Endothelial cell of umbilical vein (primary cell): ENCODE measurements around the gene SLC35A2. TPM values are rescaled to one million over a fixed set of nuclear protein-coding genes. Genes with fewer than 3 reads are reported as not detected.
A peak's percentile ranks its signal among the peaks of the same experiment; 100 is the strongest.

Source experiments
- BruUV-seq: library from RNA; stranded (reverse); fragments of 400-500 nt; replicated peaks from 2 replicates; lab custom pipeline; 2021; lab: Mats Ljungman, UMichigan
- CTCF ChIA-PET: fragments of 300-600, 350-600 bp; sonication (Branson Sonifier 250); formaldehyde crosslinking; loops from one replicate; lab custom pipeline; 2021; ENCODE audit warnings: antibody characterized with exemption, inconsistent platforms; lab: Charles Lee
- POLR2A ChIA-PET: fragments of 300-600, 350-600 bp; sonication (Branson Sonifier 250); formaldehyde crosslinking; loops from one replicate; lab custom pipeline; 2021; ENCODE audit warnings: antibody characterized with exemption, inconsistent platforms; lab: Charles Lee
- DNase-seq: peaks from one replicate; pipeline ENCODE4 v3.0.0-alpha.2; 2011; ENCODE audit warnings: low read depth, low spot score
- FAIRE-seq: peaks from 2 replicates; lab custom pipeline; 2011; peaks lifted over from hg19 to GRCh38; lab: Jason Lieb, UNC
- H2AFZ ChIP-seq: 2 replicates; pipeline ENCODE4 v1.6.0; 2012; ENCODE audit warnings: low read depth, low read length, control low read depth, inconsistent platforms
- H3K27ac ChIP-seq: 2 replicates; pipeline ENCODE4 v1.5.1; 2011; ENCODE audit warnings: low read depth, mild to moderate bottlenecking, control low read depth, low read length, moderate library complexity; ENCODE audit not compliant: insufficient read depth
- H3K27me3 ChIP-seq, 2 experiments: 2 replicates each; pipeline versions ENCODE4 v1.6.0 to v1.6.1; 2011; ENCODE audit warnings: low read length in 2 of 2, mixed read lengths in 1 of 2; ENCODE audit not compliant: control insufficient read depth in 2 of 2, insufficient read depth in 2 of 2
- H3K36me3 ChIP-seq, 2 experiments: 2 replicates in 1 of 2; 3 replicates in 1 of 2; pipeline ENCODE4 v1.5.1; 2011; ENCODE audit warnings: low read length in 2 of 2, mild to moderate bottlenecking in 1 of 2, moderate library complexity in 1 of 2; ENCODE audit not compliant: control insufficient read depth in 2 of 2, insufficient read depth in 2 of 2; ENCODE audit errors: extremely low read depth in 1 of 2
- H3K4me1 ChIP-seq: 3 replicates; pipeline ENCODE4 v1.5.1; 2011; ENCODE audit warnings: mild to moderate bottlenecking, low read length; ENCODE audit not compliant: control insufficient read depth, insufficient read depth; ENCODE audit errors: extremely low read depth
- H3K4me2 ChIP-seq: 2 replicates; pipeline ENCODE4 v1.6.1; 2011; ENCODE audit warnings: low read length, control low read depth, mixed read lengths; ENCODE audit not compliant: insufficient read depth
- H3K4me3 ChIP-seq, 3 experiments: fragments of 200-600 bp in 1 of 3; sonication (generic), shearing (Covaris generic) in 1 of 3; replicated peaks in 1 of 3; 2 replicates each; pipeline ENCODE4 v1.5.1; 2011 to 2016; ENCODE audit warnings: control low read depth in 3 of 3, low read length in 3 of 3, mild to moderate bottlenecking in 2 of 3, inconsistent platforms in 1 of 3, low read depth in 1 of 3, moderate library complexity in 1 of 3; ENCODE audit not compliant: insufficient read depth in 1 of 3
- H3K79me2 ChIP-seq: 2 replicates; pipeline ENCODE4 v1.6.0; 2012; ENCODE audit warnings: low read length, inconsistent platforms; ENCODE audit not compliant: control insufficient read depth, insufficient read depth
- H3K9ac ChIP-seq: replicated peaks from 2 replicates; pipeline ENCODE3; 2011; ENCODE audit warnings: low read length, control low read depth; ENCODE audit not compliant: insufficient read depth; ENCODE audit errors: extremely low read depth
- H3K9me1 ChIP-seq: replicated peaks from 3 replicates; pipeline ENCODE4 v1.6.0; 2011; ENCODE audit warnings: mild to moderate bottlenecking, low read length; ENCODE audit not compliant: control insufficient read depth, insufficient read depth; ENCODE audit errors: extremely low read depth
- H3K9me3 ChIP-seq: replicated peaks from 2 replicates; pipeline ENCODE4 v1.5.1; 2012; ENCODE audit warnings: low read length, inconsistent platforms; ENCODE audit not compliant: control insufficient read depth, insufficient read depth
- H4K20me1 ChIP-seq: replicated peaks from 2 replicates; pipeline ENCODE3; 2011; ENCODE audit warnings: mild to moderate bottlenecking, low read length; ENCODE audit not compliant: control insufficient read depth, insufficient read depth; ENCODE audit errors: extremely low read depth
- CTCF ChIP-seq, 2 donors: IDR thresholded peaks; 1 replicate in 1 of 2; 2 replicates in 1 of 2; pipeline ENCODE4 v1.5.1; 2011; ENCODE audit warnings: low read length in 2 of 2, mild to moderate bottlenecking in 2 of 2, moderate library complexity in 2 of 2, control low read depth in 1 of 2, inconsistent platforms in 1 of 2, low read depth in 1 of 2; ENCODE audit not compliant: insufficient read depth in 1 of 2; ENCODE audit errors: extremely low read depth in 1 of 2
- EZH2 ChIP-seq: IDR thresholded peaks from 2 replicates; pipeline ENCODE4 v1.6.1; 2012; ENCODE audit warnings: borderline replicate concordance, low read depth, mild to moderate bottlenecking, moderate library complexity, low read length, inconsistent platforms; ENCODE audit not compliant: severe bottlenecking
- MAX ChIP-seq: IDR thresholded peaks from 2 replicates; pipeline ENCODE4 v1.6.1; 2011; ENCODE audit not compliant: insufficient read depth, insufficient read length
- MYC ChIP-seq: IDR thresholded peaks from one replicate; pipeline ENCODE4 v1.6.1; 2011; ENCODE audit warnings: mild to moderate bottlenecking, low read depth, low read length
- dilution Hi-C: fragments of 300-500 bp; cut with MboI; formaldehyde crosslinking; loops from one replicate; pipeline ENCODE4 v1.15.0; 2019; ENCODE audit warnings: low sequenced_read_pairs; ENCODE audit not compliant: extremely low pct_ligation_motif_present
- intact Hi-C: fragments of 100-400 bp; cut with micrococcal nuclease; formaldehyde crosslinking; loops from one replicate; pipeline ENCODE4 v1.10.0; 2022
- polyA plus RNA-seq, 4 experiments: library from polyadenylated mRNA; depleted of rRNA in 3 of 4; stranded (reverse) in 3 of 4; unstranded in 1 of 4; fragments of >200 nt; gene quantifications; 2 replicates each; pipeline versions ENCODE4 v1.2.1 to v1.2.3, GENCODE V29; 2011 to 2012; ENCODE audit warnings: missing spikeins in 1 of 4
- total RNA-seq: library from RNA; stranded (reverse); gene quantifications from 2 replicates; pipeline ENCODE4 v1.2.3, GENCODE V29; 2021

SLC35A2 gene
- total and polyA plus RNA-seq, 2 donors (not counting 3 experiments of a cell fraction or from before 2014, with no cell fraction given), result 31.4 to 64.5 TPM

- no peak overlapping the region for H3K9ac ChIP-seq
- no peaks in the 10 kb centered on the region for H3K9me1 ChIP-seq
- H3K36me3 ChIP-seq, result peaks cover 0 to 1% of the 10 kb centered on the region in 2 experiments
- no peaks in the 10 kb centered on the region for H3K9me3 ChIP-seq
- ChIA-PET POLR2A (no interaction called here), CTCF (no interaction called here)
- no TSS peak for BruUV-seq
- H3K4me2 ChIP-seq, result peak overlapping the region; percentile 80
- no peak overlapping the region for H2AFZ ChIP-seq
- FAIRE-seq (no peak), DNase-seq (no peak)
- no peak overlapping the region for H3K4me3 ChIP-seq
- intact Hi-C loops, result loop anchor here (2.0 kb wide), 1 partner anchor 13 kb away; the partner anchor contains the start of genes PQBP1 and TIMM17B
- H3K27ac ChIP-seq, result no peak overlapping the region
- peaks cover 9% of the 10 kb centered on the region for H3K4me1 ChIP-seq
- TF ChIP-seq MAX, result no peak
- dilution Hi-C loops, result no loop called here
- H3K27me3 ChIP-seq, result no peaks in the 10 kb centered on the region
- H3K79me2 ChIP-seq, result peaks cover 17% of the 10 kb centered on the region
- H4K20me1 ChIP-seq, result no peaks in the 10 kb centered on the region
These were observed 1.6 kb downstream of the SLC35A2 start for GRCh38 chrX:48909703-48910294.

GRCh38 chrX:48908600-48908999 lies 2.8 kb downstream of the SLC35A2 start:
- Histone ChIP-seq H2AFZ (no peak overlapping the region), H3K36me3 (peaks cover 0 to 3% of the 10 kb centered on the region in 2 experiments), H3K9me3 (no peaks in the 10 kb centered on the region), H3K4me3 (no peak overlapping the region), H3K4me2 (no peak overlapping the region), H3K79me2 (peaks cover 17% of the 10 kb centered on the region), H4K20me1 (no peaks in the 10 kb centered on the region), H3K27ac (no peak overlapping the region), H3K4me1 (peaks cover 9% of the 10 kb centered on the region), H3K9ac (no peak overlapping the region), H3K27me3 (no peaks in the 10 kb centered on the region), H3K9me1 (no peaks in the 10 kb centered on the region)
- no peak for DNase-seq
- TF ChIP-seq MAX (no peak), MYC (no peak), EZH2 (no peak), CTCF (IDR thresholded peaks at IDR 0.05; ENCODE audit: extremely low read depth in 1 of 2, insufficient read depth in 1 of 2, low read depth in 1 of 2, low read length in 2 of 2) (no peak)
- FAIRE-seq, result no peak
- no TSS peak for BruUV-seq
- dilution Hi-C loops (no loop called here), intact Hi-C loops (no loop called here)
- CTCF ChIA-PET, result no interaction called here
- POLR2A ChIA-PET, result no interaction called here
